LNCAP (cell line): ENCODE results near the gene CNTN4.

Source experiments
- TF ChIP-seq, protein P1 (sequence below): fragments of 450-650 bp; IDR thresholded peaks from 2 replicates; pipeline ENCODE4 v1.5.1; 2017; ENCODE audit warnings: mild to moderate bottlenecking

The CNTN4 gene

DNA sequence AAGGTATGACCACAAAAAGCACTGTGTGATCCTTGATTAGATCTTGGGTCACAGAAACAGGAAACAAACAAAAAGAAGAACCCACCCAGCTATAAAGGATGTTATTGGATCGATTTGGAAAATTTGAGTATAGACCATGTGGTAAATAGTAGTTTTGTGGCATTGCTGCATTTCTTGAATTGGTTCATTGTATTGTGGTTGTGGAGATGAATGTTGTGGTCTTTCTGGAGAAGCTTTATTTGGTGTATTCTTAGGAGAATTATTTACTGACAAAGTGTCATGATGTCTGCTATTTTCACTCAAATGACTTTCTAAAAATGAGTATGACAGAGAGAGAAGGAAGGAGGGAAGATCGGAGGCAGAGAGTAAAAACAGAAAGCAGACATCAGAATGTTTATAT is 406.2 kb downstream of the CNTN4 start:
- TF ChIP-seq, protein P1, sequence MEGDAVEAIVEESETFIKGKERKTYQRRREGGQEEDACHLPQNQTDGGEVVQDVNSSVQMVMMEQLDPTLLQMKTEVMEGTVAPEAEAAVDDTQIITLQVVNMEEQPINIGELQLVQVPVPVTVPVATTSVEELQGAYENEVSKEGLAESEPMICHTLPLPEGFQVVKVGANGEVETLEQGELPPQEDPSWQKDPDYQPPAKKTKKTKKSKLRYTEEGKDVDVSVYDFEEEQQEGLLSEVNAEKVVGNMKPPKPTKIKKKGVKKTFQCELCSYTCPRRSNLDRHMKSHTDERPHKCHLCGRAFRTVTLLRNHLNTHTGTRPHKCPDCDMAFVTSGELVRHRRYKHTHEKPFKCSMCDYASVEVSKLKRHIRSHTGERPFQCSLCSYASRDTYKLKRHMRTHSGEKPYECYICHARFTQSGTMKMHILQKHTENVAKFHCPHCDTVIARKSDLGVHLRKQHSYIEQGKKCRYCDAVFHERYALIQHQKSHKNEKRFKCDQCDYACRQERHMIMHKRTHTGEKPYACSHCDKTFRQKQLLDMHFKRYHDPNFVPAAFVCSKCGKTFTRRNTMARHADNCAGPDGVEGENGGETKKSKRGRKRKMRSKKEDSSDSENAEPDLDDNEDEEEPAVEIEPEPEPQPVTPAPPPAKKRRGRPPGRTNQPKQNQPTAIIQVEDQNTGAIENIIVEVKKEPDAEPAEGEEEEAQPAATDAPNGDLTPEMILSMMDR, result no peak

DNA sequence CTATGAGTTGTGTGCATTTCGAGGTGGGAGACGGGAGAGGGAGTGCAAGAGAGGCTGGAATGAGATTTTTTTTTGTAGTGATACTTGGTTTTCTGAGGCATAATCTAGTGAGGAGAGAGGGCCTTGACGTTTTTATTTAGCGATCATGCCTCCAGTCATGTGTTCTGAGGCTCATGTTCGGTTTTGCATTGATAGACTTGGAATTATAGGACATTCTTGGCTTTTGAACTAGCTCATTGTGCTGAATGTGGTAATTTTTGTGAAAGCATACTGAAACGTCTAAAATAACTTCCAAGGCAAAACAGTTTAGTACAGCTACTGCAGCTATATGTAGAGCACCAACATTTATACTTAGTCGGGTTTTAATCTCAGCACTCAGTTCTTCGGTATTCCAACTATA is 408.1 kb downstream of the CNTN4 start:
- TF ChIP-seq, protein P1, result no peak

DNA sequence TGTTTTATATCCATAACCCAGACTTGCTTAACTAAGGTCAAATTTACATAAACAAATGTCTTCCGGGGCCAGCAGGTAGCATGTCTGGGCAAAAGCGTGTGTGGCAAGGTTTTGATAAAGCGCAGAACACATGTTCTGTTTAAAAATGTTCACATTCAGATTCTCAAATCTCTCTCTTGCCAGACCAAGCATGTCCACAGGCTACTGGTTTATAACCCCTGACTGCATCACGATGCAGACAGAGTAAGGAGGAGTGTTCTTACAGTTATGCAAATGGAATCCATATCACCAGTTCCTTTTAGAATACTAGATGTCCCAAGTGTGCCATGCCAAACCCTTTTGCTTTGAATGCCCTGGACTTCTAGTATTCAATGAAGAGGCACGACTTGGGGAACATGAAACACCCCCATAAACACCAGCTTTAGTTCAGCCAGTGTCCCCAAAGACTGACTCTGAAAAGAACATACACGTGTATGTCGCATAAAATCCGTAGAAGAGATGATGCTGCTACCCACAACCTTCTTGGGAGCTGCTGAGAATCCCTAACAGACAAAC is 412.0 kb downstream of the CNTN4 start:
- TF ChIP-seq, protein P1, result no peak

DNA sequence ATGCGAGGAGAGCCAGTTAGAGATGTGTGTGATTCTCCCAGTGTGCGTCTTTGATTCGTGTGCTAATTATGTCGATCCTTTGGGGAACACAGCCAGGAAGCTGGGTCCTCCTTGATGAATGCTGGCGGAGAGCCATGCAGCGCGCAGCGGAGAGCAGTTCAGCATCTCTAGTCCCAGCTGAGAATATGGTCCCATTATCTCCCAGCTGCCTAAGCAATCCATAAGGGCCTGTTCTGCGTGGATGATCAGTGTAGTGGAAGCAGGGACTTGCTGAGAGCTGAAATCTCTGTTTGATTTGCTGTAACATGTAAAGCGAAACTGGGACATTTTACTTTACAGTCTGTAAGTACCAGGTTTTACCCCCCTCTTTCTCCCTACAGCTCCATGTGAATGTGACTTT is 412.7 kb downstream of the CNTN4 start:
- TF ChIP-seq, protein P1, result no peak

DNA sequence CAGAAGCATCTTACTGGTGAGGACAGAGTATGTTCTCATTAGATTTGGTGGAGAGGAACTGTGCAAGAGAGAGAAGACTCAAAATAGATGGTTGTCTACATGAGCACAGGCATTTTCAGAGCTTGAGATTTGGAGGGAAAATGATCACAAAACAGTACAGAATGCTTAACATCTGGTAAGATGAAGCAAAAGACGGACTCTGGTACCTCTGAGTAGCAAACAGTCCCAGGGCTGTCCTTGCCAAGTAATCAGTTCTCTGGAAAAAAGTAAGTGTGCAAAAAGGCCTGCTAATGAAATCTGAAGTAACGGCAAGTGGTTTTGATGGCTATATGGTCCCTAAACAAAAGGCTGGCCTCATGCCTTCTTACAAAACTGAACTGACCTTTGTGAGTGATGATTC is 414.2 kb downstream of the CNTN4 start:
- TF ChIP-seq, protein P1, result no peak

DNA sequence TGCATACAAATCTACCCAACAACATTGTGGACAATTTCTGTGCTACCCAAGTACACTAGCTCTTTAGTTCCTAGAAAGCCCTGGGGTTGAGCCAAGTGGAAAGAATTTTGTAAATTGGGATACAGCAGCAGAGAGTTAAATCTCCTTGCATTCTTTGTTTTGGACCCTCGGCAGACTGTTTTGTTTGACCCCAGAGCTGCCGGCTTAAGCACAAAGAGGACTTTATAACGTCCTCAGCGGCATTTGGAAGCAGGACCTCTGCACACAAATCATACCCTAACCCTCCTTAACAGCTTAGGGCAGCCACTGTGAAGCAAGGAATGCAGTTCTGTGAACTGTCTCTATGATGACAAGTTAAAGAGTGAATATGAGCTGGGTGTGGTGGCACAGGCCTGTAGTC is 415.3 kb downstream of the CNTN4 start:
- TF ChIP-seq, protein P1, result no peak

DNA sequence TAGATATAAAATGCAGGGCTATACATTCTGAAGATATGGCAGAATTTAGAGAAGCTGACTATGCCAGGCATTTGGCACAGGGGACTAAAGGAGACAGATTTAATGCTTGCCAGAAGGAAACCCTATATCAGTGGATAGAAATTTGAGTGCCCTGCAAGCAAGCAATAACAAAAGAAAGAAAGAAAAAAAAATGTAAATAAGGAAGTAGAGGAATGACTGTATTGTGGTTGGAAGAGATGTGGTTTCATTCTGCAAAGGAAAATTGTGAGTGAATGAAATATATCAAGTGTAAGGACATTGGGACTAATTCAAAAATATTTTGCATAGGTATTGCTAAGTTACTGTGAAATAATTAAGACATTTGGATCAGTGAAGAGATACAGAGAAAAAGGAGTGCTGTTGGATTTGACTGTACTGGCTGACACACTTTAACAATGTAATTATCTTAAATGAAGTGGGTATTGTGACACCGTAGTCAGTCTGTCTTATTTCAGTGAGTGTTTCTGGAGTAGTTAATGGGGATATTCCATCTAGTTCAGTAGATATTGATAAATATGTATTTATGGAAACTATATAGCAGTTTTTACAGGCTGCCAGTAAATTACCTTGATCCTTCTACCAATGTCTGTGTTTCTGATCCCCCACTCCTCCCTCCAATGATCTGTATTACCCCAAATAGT is 418.2 kb downstream of the CNTN4 start:
- TF ChIP-seq, protein P1, result no peak
